ENCODE results near the gene RTL10.

- TF ChIP-seq CTCF (IDR thresholded peaks at IDR 0.05) (no peak), POLR2A (IDR thresholded peaks at IDR 0.05) (no peak)
These were observed 20.1 kb downstream of the RTL10 start for GRCh38 chr22:19834599-19834998.
